NT2/D1 (cell line): ENCODE results near the gene STK24.

Experiments used
- DNase-seq: peaks from one replicate; pipeline ENCODE4 v3.0.0-alpha.2; 2011; ENCODE audit warnings: low read depth, low spot score
- H3K27me3 ChIP-seq: 2 replicates; pipeline ENCODE4 v1.6.0; 2011; ENCODE audit warnings: mild to moderate bottlenecking; ENCODE audit not compliant: insufficient read length, insufficient read depth
- H3K36me3 ChIP-seq: 2 replicates; pipeline ENCODE4 v1.6.1; 2011; ENCODE audit warnings: mild to moderate bottlenecking, low read length, mixed read lengths; ENCODE audit not compliant: insufficient read depth, insufficient read length
- H3K4me1 ChIP-seq: 2 replicates; pipeline ENCODE4 v1.5.1; 2011; ENCODE audit not compliant: insufficient read depth, insufficient read length
- H3K4me3 ChIP-seq: 2 replicates; pipeline ENCODE4 v1.5.1; 2011; ENCODE audit warnings: low read depth; ENCODE audit not compliant: insufficient read length
- H3K9ac ChIP-seq: 2 replicates; pipeline ENCODE4 v1.6.0; 2011; ENCODE audit warnings: low read depth; ENCODE audit not compliant: insufficient read length
- H3K9me3 ChIP-seq: 2 replicates; pipeline ENCODE4 v1.5.1; 2011; ENCODE audit warnings: mild to moderate bottlenecking, low read length; ENCODE audit not compliant: insufficient read depth
- SUZ12 ChIP-seq: IDR thresholded peaks from 2 replicates; pipeline ENCODE4 v1.6.1; 2011; ENCODE audit not compliant: insufficient read length, insufficient read depth; ENCODE audit errors: extremely low read depth
- YY1 ChIP-seq: IDR thresholded peaks from 2 replicates; pipeline ENCODE4 v1.6.1; 2011; ENCODE audit not compliant: insufficient read length, insufficient read depth
- ZNF274 ChIP-seq: IDR thresholded peaks from 2 replicates; pipeline ENCODE4 v1.6.1; 2011; ENCODE audit warnings: mild to moderate bottlenecking, low read depth, low read length

Gene STK24

GRCh38 chr13:98504371-98504963 lies 72.4 kb downstream of the STK24 start:
- peaks cover 21% of the 10 kb centered on the region for H3K36me3 ChIP-seq

GRCh38 chr13:98504029-98504351 lies 72.9 kb downstream of the STK24 start:
- TF ChIP-seq YY1 (no peak), ZNF274 (no peak), SUZ12 (no peak)
- Histone ChIP-seq H3K4me3 (no peak overlapping the region), H3K27me3 (no peaks in the 10 kb centered on the region), H3K4me1 (peaks cover 13% of the 10 kb centered on the region), H3K9ac (no peak overlapping the region), H3K9me3 (no peaks in the 10 kb centered on the region), H3K36me3 (peaks cover 25% of the 10 kb centered on the region)
- no peak for DNase-seq

More at GRCh38 chr13:98504371-98504963, 72.4 kb downstream of the STK24 start:
- Histone ChIP-seq H3K4me1 (peaks cover 13% of the 10 kb centered on the region), H3K27me3 (no peaks in the 10 kb centered on the region), H3K9ac (no peak overlapping the region), H3K9me3 (no peaks in the 10 kb centered on the region), H3K4me3 (no peak overlapping the region)
- no peak for DNase-seq
- TF ChIP-seq YY1 (no peak), SUZ12 (no peak), ZNF274 (no peak)

GRCh38 chr13:98503175-98504028 lies 73.5 kb downstream of the STK24 start:
- H3K36me3 ChIP-seq: peaks cover 30% of the 10 kb centered on the region

GRCh38 chr13:98500963-98501421 lies 75.9 kb downstream of the STK24 start:
- H3K4me3 ChIP-seq: no peak overlapping the region
- DNase-seq: no peak
- no peaks in the 10 kb centered on the region for H3K27me3 ChIP-seq
- no peaks in the 10 kb centered on the region for H3K9me3 ChIP-seq
- peaks cover 38% of the 10 kb centered on the region for H3K36me3 ChIP-seq
- no peak overlapping the region for H3K9ac ChIP-seq
- TF ChIP-seq YY1 (no peak), SUZ12 (no peak), ZNF274 (no peak)
- H3K4me1 ChIP-seq: peaks cover 9% of the 10 kb centered on the region

More at GRCh38 chr13:98503175-98504028, 73.5 kb downstream of the STK24 start:
- Histone ChIP-seq H3K4me3 (no peak overlapping the region), H3K27me3 (no peaks in the 10 kb centered on the region), H3K9me3 (no peaks in the 10 kb centered on the region), H3K4me1 (peaks cover 15% of the 10 kb centered on the region), H3K9ac (no peak overlapping the region)
- no peak for DNase-seq
- TF ChIP-seq ZNF274 (no peak), SUZ12 (no peak), YY1 (no peak)

- H3K4me3 ChIP-seq: no peak overlapping the region
- H3K9ac ChIP-seq: no peak overlapping the region
- TF ChIP-seq YY1 (no peak), SUZ12 (no peak), ZNF274 (no peak)
Measured at GRCh38 chr13:98496966-98497365, 79.9 kb downstream of the STK24 start.

GRCh38 chr13:98496479-98496791 lies 80.5 kb downstream of the STK24 start:
- no peak for DNase-seq
- Histone ChIP-seq H3K4me3 (no peak overlapping the region), H3K36me3 (peaks cover 26% of the 10 kb centered on the region), H3K27me3 (no peaks in the 10 kb centered on the region), H3K9me3 (no peaks in the 10 kb centered on the region), H3K4me1 (peaks cover 5% of the 10 kb centered on the region), H3K9ac (no peak overlapping the region)
- TF ChIP-seq YY1: no peak
- TF ChIP-seq ZNF274: no peak
- no peak for TF ChIP-seq SUZ12

More at GRCh38 chr13:98496966-98497365, 79.9 kb downstream of the STK24 start:
- no peak for DNase-seq
- H3K9me3 ChIP-seq: no peaks in the 10 kb centered on the region
- no peaks in the 10 kb centered on the region for H3K27me3 ChIP-seq
- peaks cover 5% of the 10 kb centered on the region for H3K4me1 ChIP-seq
- H3K36me3 ChIP-seq: peaks cover 26% of the 10 kb centered on the region

GRCh38 chr13:98495627-98496478 lies 81.1 kb downstream of the STK24 start:
- no peaks in the 10 kb centered on the region for H3K27me3 ChIP-seq
- TF ChIP-seq YY1 (no peak), SUZ12 (no peak), ZNF274 (no peak)
- DNase-seq: no peak
- peaks cover 30% of the 10 kb centered on the region for H3K36me3 ChIP-seq
- no peak overlapping the region for H3K4me3 ChIP-seq
- peaks cover 5% of the 10 kb centered on the region for H3K4me1 ChIP-seq
- no peaks in the 10 kb centered on the region for H3K9me3 ChIP-seq
- no peak overlapping the region for H3K9ac ChIP-seq
